HG02763 (cell line): ENCODE results near the gene CDK3.
"Not testable (repeated sequence)": the region's sequence is repeated elsewhere in the genome, so short reads cannot be mapped to it uniquely, and the experiment has no call there.

Experiments
- ATAC-seq: cut with Tn5 transposase; IDR thresholded peaks from one replicate; pipeline ENCODE4 v1.9.1; 2021; ENCODE audit warnings: mild to moderate bottlenecking, moderate library complexity; ENCODE audit not compliant: unreplicated experiment

Gene CDK3

DNA sequence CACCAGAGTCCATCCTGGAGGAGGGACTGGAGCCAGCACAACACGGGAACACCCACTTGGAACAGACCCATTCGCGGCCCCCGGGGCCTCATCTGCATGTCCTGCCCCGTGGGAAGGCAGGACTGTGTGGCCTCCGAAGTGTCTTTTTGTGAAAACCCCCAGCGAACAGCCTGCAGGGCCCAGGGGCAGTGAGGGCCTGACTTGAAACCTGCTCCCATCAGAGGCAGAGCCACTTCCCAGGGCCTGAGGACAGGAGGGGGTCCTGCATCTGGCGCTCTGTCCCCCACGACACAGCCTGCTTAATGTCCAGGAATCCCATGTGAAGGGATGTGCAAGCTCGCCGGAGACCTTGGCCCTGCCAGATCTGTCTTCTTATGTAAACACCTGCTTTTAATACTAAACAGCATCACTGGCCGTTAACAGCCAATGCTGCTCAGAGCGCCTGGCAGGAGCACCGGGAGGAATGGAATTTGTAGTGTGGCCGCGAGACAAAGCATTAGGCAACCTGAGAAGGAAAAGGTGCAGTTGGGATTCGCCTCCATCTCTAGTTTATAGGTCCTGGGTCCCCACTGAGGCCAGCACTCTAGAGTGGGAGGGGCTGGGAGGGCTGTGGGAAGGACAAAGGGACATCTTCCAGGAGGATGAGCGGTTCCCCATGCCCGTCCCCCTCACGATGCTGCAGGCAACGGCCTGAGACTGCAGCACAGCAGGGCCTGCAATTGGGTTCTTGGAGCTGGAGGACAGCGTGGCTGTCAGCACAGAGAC is 36.0 kb downstream of the CDK3 start:
- ATAC-seq: no peak

DNA sequence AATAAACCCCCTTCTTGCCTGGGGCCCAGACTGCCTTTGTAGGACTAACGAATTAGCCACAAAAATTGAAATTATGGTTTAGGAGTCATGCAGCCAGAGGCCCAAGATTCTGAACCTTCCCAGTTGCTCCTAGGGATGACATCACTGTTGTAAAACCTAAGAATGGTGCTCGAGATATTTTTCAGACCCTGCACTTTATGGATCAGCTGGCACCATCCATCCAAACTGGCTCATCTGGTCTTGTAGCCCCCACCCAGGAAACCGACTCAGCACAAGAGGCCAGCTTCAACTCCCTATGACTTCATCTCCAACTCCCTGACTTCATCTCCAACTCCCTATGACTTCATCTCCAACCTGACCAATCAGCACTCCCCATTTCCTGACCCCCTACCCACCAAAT is 37.4 kb downstream of the CDK3 start:
- no peak for ATAC-seq

DNA sequence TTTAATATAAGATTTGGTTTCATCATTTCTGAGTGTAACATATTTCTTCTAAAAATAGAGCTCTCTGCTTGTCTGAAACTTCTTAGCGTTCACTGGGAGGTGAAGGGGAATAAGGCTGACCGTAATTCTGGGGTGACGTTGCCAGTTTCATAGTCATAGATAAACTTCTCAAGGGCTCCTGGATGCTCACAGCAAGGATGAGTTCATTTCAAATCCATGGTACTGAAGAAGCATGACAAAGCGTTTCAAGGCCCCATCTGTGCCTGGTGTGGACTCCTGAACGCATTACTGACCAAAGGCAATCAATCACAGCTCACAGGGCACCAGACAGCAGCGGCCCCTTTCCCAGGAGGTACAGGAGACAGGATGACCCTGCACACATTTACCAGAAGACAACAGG is 38.5 kb downstream of the CDK3 start:
- ATAC-seq: no peak

DNA sequence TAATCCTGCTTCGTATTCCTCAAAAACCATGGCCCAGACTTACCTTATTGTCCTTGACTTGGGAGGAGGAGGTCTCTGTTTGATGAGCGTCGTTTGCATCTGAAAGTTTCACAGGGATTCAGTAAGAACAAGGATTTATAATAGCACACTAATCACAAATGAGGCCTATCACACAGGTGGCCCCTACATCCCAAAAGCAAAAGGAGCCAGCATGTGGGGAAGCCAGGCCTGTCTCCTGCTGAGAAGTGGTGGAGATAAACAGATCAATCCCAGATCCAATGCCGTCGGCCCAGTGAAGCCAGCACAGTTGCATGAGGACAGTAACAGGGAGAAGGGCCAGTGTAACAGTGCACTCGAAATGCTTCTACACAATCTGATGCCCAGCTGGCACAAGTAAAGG is 39.7 kb downstream of the CDK3 start:
- ATAC-seq: no peak

DNA sequence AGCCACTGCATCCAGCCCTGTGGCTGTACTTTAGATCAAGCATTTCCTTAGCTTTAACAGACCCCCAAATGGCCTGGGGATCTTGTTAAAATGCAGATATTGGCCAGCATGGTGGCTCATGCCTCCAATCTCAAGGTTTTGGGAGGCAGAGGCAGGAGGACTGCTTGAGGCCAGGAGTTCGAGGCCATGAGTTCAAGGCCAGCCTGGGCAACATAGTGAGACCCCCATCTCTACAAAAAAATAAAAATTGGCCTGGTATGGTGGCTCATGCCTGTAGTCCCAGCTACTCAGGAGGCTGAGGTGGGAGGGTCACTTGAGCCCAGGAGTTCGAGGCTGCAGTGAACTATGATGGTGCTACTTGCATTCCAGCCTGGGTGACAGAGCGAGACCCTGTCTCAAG is 42.2 kb downstream of the CDK3 start:
- not testable (repeated sequence) for ATAC-seq

DNA sequence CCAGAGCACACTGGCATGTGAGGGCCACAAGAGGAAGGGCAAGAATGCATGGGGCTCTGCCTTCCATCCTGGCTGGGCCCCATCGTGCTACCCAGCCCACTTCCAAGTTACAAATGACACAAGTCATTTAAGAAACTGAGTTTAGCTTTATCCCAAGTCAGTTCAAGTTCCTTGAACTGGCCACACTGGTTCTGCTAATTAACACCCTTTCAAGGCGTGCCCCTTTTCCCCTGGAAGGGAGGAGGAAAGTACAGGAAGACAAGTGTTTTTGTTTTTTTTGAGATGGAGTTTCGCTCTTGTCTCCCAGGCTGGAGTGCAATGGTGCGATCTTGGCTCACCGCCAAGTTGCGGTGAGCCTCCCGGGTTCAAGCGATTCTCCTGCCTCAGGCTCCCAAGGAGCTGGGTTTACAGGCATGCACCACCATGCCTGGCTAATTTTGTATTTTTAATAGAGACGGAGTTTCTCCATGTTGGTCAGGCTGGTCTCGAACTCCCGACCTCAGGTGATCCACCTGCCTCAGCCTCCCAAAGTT is 43.9 kb downstream of the CDK3 start:
- not testable (repeated sequence) for ATAC-seq

DNA sequence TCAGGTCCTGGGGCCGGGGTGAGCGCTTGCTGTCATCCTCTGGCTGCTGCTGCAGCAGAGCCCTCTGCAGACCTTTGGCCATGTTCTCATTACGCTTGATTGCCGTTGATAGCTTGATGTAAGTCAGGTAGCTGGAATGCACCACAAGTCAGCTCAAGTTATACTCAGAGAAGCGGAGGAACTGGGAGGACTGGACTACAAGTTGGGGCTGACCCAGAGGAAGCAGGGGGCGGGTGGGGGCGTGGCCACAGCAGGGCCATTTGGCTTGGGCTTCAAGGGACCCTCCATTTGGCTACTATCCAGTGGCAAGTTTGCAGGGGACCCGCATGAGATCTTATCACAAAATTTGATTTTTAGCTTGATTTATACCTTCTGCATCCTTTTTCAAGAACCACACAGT is 45.4 kb downstream of the CDK3 start:
- no peak for ATAC-seq

DNA sequence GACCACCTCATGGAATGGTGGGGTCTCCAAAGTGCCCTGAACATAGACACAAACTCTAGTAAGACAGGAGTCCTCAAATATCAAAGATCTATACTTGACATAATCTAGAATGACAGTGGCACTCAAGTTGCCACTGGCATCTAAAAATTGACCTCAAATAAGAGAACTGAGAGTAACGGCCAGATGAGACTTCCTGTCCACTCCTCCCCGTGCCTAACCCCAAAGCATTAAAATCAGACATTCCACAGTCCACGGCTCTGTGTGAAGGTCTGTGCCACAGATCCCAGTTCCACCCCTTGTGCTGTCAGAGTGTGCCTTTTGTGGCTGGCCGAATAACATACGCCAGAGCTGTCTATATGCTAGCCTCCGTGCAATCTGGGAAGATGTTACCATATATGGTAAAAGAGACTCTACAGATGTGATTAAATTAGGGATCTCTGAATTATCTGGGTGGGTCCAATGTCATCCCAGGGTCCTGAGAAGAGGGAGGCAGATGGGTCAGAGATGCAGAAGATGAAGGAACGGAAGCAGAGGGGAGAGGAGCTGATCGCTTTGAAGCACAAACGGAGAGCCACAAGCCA is 47.5 kb downstream of the CDK3 start:
- no peak for ATAC-seq

DNA sequence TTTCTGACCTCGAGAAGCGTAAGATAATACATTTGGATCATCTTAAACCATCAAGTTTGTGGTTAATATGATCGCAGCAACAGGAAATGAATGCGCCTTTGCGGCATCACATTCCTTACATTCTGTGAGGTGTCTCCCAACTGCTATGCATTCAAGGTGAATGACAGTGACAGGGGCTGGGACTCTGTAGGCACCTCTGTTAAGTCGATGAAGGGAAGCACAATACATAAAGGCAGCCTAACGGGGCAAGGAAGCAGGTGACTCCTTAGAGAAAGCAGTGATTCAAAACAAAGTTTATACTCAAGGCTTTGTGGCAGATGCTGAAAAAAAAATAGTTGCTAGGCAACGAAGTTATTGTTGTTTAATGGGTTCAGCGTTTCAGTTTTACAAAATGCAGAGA is 48.1 kb downstream of the CDK3 start:
- ATAC-seq: no peak

DNA sequence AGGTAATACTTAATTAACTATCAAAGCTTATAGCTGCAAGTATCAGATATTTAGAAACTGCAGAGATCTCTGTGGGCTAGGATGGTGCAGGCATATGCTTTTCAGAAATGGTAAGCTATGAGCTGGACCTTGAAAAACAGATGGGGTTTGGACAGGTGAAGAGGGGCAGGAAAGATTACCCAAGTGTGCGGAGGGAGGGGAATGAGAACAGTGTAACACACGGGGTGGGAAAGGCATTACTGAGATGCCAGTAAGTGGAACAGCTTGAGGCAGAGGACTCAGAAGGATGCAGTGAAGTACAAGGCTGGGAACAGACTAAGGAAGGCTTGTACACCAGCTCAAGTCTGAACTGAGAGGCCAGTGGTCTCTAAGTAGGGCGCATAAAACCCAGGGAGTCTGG is 48.6 kb downstream of the CDK3 start:
- ATAC-seq: no peak

DNA sequence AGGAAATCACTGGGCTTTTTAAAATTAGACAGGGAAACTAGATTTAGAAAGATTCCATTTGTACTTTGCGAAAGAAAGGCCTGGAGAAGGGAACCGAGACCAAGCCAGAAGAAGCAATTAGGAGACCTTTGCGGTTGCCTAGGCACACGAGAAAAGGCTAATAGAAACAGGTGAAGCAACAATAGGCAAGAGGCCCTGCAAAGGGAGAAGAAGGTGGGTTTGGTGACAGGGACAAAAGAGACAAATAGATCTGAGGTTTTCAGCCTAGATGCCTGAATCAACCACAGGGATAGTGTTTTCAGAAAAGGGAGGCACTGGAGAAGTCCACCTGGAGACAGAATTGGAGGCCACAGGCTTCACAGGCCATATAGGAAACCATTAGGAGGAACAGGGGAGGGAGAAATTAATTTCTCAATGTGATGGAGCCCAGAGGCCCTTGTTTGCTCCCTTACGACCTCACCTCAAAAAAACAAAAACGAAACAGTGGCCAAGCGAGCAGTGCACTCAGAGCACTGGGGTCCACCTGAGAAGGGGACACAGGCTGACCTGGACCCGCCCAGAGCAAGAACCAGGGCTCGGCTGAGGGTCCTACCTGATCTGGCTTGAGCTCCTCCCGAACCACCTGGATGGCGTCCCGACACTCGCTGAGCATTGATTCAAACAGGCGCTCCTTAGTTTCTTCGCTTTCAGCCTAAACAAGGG is 49.3 kb downstream of the CDK3 start:
- ATAC-seq: no peak

DNA sequence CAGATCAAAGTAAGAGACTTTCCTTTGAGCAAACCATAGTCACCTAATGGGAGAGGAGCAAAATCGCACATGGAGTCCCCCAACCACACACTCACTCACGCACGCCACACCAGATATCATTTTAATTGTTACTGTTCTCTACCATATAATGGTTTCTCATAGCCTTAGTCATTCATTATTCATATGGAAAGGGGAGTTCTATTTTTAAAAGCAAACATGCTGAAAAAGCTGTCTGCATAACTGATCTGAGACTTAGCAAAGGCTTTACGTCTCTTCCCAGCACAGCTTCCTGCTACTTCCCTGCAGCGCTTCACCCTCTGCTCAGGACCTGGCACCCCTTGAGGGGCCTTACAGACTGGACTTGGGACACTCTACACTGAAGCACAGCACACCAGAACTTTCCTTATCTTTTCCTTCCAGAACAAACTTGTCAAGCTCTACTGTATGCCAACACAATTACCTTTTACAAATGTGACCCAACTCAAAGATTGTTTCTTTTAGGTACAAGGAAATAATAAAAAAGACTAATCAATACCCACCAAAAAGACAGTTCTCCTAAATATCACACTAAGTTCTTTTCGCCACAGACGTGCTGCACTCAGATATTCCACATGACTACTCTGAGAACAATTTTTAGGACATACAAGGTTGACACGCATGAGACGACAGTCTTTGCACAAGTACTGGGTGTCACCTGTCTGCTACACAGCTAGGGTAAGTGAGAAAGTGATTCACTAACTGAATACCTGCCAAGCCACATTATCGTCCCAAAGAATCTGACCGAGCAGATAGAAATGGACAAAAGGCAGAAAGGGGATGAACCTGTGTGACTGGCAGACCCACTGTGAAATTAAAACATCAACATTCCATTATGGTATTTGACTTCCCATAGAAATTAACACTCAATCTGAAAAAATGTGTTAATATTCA is 50.1 kb downstream of the CDK3 start:
- no peak for ATAC-seq

DNA sequence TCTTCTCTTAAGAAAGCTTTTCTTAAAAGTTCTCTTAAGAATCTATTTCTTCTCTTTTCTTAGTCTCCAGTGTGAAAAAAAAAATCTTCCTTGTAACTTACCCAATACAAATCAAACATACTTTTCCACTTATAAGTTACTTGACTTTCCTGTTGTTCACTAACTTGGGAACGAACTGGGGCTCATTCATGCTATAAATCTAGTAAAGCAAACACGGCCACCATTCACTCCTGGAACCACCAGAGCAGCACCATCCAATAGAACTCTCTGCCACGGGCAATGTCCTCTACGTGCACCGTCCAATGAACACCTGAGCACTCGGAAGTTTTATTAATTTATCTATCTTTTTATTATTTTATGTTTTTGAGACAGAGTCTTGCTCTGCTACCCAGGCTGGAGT is 50.9 kb downstream of the CDK3 start:
- no peak for ATAC-seq

DNA sequence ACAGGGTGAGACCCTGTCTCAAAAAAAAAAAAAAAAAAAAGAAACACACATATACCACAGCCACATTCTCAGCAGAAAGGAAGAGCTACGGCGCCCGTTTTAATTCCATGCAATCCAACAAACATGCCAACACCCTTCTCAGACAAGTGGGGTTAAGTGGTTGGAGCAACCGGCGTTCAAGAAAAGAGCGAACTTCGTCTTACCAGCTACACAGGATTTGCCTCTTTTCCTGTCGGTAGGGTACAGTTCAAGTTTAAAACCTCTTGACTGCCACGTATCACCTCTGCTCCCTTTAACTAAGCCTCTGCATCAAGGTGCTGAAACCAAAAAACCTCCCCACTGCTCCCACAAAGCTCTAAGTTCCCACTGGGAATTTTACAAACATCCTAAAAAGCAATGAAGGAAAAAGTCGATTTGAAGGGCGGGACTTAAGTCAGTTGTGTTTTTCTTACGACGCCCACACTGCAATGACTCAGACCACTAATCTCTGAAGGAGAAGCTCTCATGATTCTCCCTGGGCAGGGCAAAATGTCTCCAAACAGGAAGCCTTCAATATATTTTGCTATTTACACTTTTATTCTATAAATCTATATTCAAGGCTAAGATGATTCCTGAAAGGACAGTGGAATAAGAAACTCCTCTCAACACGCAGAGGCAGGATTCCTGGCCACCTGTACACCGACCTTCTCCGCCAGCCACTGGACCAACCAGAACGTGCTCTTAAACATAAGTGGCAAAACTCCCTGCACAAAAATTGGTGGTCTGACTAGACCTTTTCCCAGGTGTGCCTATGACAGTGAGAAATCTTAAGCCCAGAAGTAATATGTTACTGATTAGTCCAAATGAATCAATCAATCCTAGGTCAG is 52.8 kb downstream of the CDK3 start:
- ATAC-seq: no peak

DNA sequence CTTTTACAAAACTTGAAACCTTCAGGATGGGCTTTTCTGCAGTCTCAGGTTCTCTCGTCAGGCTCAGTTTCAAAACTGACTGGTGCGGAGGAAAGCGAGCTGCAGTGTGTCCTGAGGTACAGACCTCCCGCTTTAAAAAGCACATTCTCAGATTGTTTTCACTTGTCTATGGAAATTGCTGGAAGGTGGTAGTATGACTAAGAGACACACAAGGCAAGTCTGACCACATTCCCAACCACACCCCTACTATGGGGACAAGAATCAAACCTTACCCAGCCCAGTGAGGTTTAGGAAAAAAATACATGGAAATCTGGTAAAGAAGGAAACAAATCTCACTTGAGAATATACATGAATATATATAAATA is 53.4 kb downstream of the CDK3 start:
- ATAC-seq: no peak
